ENCODE results near the gene TRRAP.

The TRRAP gene

DNA sequence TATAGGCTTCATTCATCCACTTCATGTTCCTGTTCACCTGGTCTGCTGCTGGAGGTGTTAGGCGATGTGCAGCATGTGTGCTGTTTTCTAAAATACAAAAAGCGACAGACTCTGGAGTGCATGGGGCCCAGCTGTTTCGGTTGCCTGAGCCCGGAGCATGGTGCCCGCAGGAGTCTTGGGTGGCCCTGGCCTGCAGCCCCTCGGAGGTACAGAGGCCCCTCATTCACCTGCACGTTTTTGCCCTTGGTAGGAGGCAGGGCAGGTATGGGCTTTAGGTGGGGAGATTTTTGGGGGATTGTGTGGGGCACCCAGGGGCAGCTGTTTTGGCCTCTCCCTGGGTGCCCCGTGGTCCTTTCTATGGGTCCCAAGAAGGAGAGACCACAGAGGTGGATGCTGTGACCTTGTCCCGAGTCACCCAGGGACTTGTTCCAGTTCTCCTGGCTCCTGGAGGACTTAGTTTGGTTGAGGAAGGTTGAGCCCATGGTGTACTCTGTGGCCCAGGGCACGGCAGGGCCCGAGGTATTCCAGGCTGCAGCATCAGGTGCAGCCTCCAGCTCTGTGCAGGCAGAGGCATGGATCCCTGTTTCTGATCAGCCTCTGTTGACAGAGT is 130.7 kb downstream of the TRRAP start:
- DNase-seq = no peak

DNA sequence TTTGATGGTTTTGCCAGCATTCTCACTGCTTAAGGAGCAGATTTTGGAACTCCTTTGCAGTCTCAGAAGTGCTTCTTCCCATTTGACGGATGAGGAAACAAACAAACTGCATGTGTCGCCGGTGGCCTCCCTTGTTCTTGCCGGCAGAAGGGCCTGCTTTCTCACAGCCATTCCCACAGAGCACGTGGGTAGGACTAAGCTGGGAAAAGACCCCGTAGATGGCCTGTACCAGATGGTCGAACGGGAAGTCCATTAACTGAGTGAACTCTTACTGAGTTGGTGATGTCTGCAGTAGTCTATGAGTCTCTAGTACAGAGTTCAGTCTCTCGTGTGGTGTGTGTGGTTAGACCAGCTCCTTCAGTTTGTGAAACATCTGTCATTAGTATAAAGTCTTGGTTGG is 131.9 kb downstream of the TRRAP start:
- no peak for DNase-seq

DNA sequence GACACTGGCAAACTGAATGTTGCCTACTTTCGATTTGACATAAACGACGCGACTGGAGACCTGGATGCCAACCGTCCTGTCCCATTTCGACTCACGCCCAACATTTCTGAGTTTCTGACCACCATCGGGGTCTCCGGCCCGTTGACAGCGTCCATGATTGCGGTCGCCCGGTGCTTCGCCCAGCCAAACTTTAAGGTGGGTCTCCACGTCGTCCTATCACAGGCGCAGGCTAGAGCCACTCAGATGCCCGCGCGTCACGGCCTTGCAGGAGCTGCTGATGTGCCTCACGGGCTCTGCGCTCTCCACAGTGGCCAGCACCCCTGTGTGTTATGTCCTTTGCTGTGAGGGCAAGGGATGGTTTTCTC is 133.0 kb downstream of the TRRAP start:
- no peak for DNase-seq

DNA sequence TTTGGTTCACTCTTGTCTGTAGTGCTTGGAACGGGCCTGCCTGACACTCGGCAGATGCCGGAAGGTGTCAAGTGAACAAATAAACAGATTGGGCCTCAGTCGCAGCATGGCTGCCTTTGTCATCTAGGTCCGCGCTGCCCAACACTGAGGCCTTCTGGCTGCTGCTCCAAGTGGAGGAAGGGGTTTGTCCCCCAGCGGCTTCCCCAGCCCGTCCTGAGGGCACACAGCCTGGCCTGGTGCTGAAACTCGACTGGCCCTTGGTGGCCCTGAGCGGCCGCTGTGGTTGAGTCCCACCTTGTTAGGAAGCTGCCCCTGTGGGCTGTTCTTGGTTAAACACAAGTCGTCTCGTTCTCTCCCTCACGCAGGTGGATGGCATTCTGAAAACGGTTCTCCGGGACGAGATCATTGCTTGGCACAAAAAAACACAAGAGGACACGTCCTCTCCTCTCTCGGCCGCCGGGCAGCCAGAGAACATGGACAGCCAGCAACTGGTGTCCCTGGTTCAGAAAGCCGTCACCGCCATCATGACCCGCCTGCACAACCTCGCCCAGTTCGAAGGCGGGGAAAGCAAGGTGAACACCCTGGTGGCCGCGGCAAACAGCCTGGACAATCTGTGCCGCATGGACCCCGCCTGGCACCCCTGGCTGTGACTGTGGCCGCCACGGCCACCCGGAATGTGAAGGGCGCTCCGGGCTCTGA is 133.5 kb downstream of the TRRAP start:
- no peak for DNase-seq

DNA sequence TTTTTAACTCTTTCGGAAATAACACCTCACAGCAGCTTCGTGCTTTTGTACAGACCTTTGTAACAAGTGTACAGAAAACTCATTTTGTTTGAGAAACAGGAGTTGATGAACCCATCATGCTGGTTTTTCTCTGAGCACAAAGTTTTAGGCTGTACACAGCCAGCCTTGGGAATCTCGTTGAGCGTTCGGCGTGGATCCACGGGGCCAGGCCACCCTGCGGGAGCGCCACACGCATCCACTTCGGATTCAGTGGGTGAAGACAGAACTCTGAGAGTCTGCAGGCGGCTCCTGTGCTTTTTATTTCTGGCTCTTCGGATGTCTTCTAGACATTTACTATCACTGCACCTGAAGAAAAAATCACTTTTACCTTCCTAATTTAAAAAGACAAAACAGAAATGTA is 134.4 kb downstream of the TRRAP start:
- DNase-seq = no peak

DNA sequence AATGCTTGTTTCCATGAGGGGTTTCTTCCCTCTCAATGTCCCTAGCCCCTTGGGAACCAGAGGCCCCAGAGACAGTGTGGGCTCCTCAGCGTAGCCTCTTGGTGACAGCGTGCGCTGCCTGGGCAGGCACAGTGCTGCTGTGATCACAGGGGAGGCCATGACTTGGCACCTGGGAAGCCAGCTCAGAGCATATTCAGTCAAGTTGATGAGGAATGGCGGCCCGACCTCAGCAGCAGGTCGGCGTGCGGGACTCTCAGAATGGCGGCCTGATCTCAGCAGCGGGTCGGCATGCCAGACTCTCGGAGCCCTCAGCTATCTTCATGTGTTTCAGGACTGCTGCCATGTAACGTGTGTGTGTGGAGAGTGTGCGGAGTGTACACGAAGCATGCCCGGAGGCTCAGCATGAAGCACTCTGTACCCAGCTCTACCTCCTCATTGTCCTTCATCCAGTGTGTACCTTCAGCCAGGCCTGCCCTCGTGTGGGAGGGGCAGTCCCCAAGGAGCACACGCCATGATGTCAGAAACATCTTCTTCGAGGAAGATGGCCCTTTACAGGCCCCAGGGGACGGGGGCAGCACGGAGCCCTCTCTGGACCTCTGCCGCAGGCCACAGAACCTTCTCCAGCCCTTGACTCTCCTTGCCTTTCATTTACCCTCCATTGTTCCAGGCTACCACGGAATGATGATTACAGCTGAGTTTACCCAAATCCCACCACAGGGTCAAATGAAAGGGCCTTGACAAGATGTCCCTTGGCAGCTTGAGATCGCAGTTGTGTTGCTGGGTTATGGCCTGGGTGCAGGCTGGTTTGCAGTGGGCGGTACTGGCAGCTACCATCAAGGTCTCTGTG is 135.2 kb downstream of the TRRAP start:
- DNase-seq = no peak

DNA sequence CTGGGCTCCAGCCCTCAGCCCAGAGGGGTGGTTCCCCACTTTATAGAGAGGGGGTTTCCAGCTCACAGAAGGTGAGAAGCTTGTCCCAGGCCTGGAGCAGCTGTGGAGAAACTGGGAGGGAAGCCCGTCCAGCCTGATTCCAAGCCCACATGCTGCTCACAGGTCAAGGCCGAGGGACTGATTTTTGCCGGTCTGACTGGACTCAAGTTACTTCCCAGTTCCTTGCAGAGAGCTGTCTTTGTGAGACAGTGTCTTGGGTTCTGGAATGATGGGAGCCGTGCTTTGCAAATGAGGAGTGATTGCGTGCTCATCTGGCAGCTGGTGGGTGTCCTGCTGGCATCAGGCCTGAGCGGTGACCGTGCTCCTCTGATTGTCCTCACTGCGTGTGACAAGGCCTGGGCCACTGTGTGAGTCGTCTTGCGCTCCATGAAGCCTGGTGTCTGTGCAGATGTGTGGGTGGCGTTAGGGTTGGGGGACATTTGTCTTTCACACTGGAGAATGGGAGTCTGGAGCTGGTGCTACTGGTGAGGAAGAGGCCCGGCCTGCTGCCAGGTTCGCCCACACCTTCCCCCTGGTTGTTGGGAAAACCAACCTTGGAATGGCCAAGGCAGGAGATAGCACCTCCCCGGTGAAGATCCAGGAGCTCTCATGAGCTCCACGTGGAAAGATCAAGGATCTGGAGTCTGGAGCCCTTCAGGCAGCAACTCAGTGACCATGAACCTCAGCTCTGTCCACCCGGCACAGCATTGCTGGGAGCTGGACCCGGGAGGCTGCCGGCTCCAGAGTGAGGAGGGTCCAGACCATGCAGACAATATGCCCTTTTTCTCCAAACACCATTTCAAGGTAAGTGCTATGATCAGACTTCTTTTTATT is 136.0 kb downstream of the TRRAP start:
- no peak for DNase-seq

DNA sequence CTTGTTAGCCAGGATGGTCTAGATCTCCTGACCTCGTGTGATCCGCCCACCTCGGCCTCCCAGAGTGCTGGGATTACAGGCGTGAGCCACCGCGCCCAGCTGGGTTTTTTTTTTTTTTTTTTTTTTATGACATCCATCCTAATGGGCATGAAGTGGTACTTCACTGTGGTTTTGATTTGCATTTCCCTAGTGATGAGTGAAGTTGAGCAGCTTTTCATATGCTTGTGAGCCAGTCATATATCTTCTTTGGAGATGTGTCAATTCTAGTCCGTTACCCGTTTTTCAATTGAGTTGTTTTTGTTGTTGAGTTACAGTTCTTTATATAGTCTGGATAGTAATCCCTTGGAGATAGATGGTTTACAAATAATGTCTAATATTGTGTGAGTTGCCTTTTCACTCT is 137.9 kb downstream of the TRRAP start:
- DNase-seq = no peak

DNA sequence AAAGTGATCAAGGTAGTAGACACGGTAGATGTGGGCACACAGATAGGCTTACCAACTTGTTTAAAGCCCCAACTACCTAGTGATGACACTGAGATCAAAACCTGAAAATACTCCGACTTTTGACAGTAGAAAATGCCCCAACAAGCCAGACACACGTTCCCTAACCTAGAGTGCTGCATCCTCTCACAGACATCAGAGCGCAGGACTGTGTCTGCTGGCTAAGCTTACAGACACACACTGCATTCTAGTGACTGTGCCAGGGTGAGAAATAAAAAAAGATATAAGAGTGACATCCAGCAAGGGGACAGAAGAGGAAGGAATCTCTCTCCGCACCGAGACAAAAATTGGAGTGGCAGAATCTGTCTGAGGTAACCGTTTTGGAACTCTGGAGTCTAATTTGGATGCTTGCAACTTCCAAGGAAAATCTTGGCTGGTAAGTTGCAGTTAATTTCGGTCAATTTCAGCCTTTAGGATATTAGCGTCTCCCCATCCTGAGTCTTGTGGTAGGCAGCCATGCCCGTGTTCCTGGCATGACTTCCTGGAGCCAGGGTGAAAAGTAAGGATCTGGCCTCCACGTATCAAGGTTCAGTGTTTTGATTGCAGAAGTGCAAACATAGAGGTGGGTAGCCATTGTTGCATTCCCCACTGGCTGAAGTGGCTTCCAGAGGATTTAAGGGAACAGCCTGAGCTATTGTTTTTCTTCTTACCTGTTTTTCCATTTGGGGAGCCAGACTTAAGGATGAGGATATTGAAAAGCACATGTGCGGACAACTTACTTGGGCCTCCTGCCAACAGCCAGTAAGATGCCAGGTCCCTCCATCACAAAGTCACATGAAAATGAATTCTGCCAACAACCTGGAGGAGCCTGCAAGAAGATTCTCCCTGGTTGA is 141.4 kb downstream of the TRRAP start:
- no peak for DNase-seq

DNA sequence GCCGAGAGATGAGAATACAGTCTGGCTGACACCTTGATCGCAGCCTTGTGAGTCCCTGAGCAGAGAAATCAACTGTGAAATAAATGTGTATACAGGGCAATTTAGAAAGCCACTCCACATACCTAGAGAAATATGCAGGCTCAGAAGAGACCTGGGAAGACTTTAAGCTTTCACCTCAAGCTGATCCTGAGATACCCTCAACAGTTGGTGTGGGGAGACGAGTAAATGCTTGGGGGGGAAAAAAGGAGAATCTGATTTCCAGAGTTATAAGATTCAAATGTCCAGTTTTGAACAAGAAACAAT is 142.0 kb downstream of the TRRAP start:
- DNase-seq = no peak

DNA sequence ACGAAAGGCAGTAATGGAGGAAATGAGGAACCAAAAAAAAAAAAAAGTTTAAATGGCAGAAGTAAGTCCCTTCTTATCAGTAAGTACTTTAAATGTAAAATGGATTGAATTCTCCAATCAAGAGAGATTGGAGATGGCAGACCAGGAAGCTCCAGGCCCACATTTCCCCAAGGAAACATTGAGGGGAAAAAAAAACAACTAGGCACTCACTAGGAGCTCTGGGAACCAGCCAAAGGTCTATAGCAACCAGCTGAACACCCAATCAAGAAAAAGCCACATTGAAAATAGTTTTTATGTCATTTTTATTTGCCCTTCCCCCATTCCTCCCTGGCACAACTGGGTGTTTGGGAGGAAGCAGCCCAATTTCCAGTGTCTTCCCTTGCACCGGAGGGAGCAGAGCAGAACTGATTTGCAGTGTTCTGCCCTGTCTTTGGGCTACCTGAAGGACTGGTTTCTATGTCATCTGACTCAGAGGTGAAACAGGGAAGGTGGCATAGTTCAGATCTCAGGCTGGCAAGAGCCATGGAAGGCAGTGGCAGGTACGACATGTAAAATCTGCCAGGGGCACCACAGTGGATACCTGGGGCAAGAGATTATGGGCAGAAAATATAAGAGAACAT is 143.7 kb downstream of the TRRAP start:
- DNase-seq = no peak

DNA sequence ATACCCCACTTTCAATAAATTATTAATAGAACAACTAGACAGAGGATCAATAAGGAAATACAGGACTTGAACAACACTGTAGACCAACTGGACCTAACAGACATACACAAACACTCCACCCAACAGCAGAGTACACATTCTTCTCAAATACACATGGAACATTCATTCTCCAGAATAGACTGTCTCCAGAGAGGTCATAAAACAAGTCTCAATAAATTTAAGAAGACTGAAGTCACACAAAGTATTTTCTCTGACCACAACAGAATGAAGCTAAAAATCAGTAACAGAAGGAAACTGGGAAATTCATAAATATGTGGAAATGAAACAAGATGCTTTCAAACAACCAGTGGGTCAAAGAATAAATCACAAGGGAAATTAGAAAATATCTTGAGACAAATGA is 145.7 kb downstream of the TRRAP start:
- no peak for DNase-seq

DNA sequence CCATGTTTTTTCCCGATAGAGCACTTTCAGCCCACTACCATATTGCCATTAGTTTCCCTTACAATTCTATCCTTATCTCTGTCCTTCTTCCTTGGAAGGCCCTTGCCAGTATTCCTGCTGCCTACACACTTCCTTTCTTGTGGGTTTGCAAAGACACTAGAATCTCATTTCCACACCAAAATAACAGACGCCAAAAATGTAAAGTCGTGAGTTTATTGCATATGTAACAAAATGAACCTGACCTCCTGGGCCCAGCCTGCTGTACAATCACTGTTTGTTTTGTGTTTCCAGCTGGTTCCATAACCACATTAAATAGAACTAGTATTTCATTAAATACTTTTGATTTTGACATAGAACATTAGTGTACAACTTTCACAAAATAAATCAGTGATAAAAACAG is 148.9 kb downstream of the TRRAP start:
- no peak for DNase-seq

DNA sequence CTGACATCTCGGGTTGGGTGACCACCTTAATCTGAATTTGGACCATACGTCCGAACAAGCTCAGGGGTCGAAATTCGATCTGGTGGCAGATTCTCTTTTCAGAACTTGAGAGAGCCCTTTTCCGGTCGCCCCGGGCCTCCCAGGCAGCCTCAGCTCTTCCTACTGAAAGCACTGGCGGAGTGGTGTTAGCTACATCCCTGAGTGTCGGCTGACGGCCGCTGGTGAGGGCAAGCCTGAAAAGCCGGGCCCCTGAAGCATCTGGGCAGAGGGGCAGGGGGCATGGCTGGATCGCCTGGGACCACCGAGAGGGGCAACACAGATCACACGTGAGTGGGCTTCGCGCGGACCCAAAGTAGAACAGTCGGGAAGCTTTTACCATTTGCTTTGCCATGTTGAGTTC is 149.5 kb downstream of the TRRAP start:
- no peak for DNase-seq

DNA sequence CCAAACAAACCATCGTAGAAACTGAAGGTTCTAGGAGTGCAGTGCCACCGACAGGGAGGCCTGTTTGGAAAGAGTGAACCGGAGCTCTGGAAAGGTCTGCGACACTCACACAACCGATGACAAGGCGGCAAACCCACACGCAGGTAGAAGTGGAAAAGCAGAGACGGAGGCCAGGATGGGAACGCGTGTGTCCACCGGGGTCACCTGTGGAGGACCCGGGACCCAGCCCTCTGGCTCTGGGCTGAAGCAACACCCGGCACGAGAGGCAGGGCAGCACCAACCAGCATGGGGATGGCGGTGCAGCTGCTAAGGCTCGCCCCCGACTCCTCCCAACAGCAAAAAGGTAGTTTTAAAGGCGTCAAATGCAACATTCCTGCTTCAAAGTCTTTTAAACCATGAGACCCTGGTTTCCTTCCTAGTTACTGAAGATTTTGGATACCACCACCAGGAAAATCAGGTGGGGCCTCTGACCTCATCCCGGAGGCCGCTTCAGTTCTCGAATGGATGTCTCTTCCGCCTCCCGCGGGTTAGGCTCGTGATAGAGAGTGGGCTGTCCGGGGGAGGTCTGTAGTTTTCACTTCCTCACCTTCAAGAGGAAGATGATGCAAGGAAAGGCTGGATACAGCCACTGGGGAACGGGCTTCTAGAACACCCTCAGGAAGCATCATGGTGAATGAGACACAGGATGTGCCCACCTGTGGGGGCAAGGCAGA is 150.1 kb downstream of the TRRAP start:
- DNase-seq = no peak

DNA sequence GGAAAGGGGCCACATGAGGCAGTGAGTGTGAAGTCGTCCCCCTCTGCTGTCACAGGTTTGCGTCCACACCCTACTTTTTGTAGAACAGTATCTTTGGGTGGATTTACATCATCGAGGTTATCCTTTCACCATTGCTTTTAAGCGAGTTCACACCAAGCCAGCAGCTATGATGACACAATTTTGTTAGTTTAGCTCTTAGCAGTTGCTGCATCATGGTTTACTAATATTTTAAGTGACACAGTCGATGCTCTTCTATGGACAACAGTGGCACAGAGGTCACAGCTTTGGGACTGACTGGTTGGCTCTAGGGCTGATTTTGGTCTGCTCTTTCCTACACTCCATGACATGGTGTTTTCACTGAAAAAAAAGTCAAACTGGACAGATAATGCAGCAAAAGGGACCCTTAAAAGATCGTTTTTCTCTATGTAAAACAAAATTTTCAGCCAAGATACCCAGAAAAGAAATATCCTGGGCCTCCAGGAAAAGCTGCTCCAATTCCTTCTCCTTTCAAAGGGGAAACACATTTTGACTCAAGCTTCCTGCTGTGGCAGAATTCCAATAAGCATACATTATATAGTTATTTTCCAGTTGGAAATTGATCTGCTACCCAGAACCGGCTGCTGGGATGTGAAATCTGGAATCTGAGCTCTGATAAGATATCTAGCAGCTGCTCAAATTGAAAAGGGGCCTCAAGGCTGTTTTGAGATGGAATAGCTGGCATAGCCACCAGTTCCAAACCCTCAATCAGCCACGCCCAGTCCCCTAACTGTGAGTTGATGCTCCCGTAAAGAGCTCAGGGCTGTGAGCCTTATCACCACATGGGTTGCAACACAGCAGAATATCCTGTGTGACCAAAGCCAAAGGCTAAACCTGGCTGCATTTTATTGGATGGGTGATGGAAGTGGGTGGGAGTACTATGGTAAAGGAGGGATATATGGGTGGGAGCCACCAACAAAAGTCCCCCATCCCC is 151.4 kb downstream of the TRRAP start:
- DNase-seq = no peak

DNA sequence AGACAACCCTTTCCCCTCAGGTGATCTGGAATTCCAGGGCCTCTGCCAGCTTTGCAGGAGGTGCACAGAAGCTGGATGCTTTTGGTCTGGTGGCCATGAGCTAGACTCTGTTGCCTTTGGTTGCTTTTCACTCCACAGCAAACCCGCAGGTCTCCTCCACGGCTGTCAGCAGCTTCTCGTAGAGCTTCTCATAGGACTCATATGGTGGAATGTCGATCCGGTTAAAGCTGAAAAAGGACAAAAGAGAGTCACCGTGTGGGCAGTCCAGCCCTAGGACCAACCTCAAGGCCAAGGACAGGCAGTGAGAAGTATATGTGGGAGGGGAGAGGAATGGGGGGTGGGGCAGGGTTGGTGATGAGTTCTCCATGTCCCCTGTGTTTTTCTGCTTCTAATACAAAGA is 152.1 kb downstream of the TRRAP start:
- DNase-seq = no peak

DNA sequence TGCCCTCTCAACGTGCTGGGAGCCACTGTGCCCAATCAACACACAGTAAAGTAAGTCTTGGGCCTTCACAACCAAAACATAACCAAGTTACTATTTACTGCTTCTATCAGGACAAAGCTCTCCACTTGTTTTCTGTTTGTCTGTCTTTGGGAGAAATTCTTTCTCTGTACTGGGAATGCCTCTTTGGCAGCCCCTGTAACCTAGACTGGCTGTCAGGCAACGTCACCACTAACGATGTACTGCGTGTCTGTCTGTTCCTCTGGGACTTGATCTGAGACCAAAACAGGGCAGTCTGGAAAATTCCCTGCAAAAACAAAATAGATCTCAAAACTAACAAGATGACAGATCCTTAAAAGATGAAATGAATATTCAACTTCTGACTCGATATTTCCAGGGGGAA is 152.6 kb downstream of the TRRAP start:
- no peak for DNase-seq

DNA sequence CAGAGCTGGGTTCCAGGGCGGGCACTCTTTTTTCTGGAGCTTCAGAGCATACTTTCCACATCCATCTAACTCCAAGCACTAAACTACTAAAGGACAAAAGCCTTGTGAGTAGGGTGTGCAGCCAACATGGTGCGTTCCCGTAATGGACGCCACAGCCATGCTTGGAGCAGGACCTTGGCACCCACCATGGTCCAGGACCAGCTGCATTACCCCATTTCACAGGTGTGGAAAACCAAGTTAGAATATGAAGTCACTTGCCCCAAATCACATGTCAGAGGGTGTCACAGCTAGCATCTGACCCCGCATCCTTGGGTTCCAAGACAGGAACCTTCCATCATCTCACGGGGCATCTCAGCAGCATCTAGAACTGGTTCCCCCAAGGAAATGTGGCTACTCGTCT is 153.2 kb downstream of the TRRAP start:
- DNase-seq = no peak

DNA sequence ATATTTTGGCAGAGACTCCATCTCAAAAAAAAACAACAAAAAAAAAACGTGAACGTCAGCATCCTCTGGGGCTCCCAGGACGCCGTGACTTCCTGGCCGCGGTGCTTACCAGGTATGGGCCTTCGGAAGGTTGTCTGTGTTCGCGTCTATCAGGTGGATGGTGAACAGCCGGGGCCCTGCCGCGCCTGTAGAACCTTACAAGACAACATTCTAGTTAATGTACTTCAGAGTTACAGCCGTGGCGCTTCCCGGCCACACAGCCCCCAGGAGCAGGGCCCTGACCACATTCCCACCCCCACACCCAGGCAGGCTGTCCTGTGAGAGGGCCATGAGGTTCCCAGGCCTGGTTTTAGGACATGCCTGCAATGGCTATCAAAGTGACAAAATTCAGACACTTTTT is 154.6 kb downstream of the TRRAP start:
- no peak for DNase-seq
